ENCODE results near the gene MND1. TPM values are rescaled to one million over a fixed set of nuclear protein-coding genes. Genes with fewer than 3 reads are reported as not detected.

Gene MND1
- total and polyA plus RNA-seq, 2 donors (not counting 3 experiments of a cell fraction or from before 2014, with no cell fraction given): 0.66 to 7.7 TPM

DNA sequence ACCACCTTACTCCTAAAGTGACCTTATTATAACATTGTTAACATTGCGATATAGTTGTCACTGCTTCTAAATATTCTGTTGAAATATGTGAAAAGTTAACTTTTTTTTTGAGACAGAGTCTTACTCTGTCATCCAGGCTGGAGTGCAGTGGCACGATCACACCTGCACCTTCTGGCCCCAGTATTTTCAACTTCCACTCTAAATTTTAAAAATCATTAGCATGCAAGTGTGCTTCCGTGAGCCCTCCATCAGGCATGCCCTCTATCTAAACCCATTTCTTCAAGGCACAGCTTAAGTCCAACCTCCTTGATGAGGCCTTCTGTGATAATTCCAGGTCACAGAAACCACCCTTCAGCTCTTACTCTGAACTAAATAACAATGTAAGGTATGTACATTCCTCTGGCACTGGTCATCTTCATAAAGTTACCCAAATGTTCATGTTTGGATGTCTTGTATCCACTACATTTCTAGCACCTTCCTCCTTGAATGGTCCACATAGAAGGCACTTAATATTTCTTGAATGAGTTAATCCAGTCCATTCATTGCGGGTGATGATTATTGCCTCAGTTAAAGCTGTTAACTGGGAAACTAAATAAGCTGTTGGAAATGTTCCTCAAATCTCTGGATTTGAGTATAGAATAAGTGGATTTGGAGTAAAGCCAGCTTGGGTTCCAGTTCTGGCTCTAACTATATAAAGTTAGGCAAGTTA is 83.0 kb downstream of the MND1 start:
- POLR2A ChIA-PET: no interaction called here
- DNase-seq (ENCODE audit: low read depth, low spot score) (no peak), FAIRE-seq (no peak)
- Histone ChIP-seq H2AFZ (ENCODE audit: low read depth, low read length) (no peak overlapping the region), H3K79me2 (ENCODE audit: control insufficient read depth, insufficient read depth, low read length) (no peaks in the 10 kb centered on the region), H3K9me3 (replicated peaks; ENCODE audit: control insufficient read depth, insufficient read depth, low read length) (no peaks in the 10 kb centered on the region), H3K36me3 (ENCODE audit: control insufficient read depth in 2 of 2, extremely low read depth in 1 of 2, insufficient read depth in 2 of 2, low read length in 2 of 2) (no peaks in the 10 kb centered on the region), H3K4me1 (ENCODE audit: control insufficient read depth, extremely low read depth, insufficient read depth, low read length) (no peaks in the 10 kb centered on the region), H3K27me3 (ENCODE audit: control insufficient read depth in 2 of 2, insufficient read depth in 2 of 2, low read length in 2 of 2) (no peaks in the 10 kb centered on the region), H3K9me1 (replicated peaks; ENCODE audit: control insufficient read depth, extremely low read depth, insufficient read depth, low read length) (no peaks in the 10 kb centered on the region), H3K27ac (ENCODE audit: insufficient read depth, low read depth, low read length) (no peak overlapping the region), H3K4me2 (ENCODE audit: insufficient read depth, low read length) (no peak overlapping the region), H3K9ac (replicated peaks; ENCODE audit: extremely low read depth, insufficient read depth, low read length) (no peak overlapping the region), H4K20me1 (replicated peaks; ENCODE audit: control insufficient read depth, extremely low read depth, insufficient read depth, low read length) (no peaks in the 10 kb centered on the region), H3K4me3 (replicated peaks in 1 of 3; ENCODE audit: insufficient read depth in 1 of 3, low read depth in 1 of 3, low read length in 3 of 3) (no peak overlapping the region)
- TF ChIP-seq POLR2A (IDR thresholded peaks at IDR 0.05; ENCODE audit: low read depth, low read length) (no peak), EZH2 (IDR thresholded peaks at IDR 0.05; ENCODE audit: borderline replicate concordance, low read depth, low read length, severe bottlenecking) (no peak), FOS (IDR thresholded peaks at IDR 0.05; ENCODE audit: borderline replicate concordance, insufficient read depth, low read length) (no peak), POLR2AphosphoS5 (IDR thresholded peaks at IDR 0.05; ENCODE audit: insufficient read depth, low read depth, low read length) (no peak), GATA2 (IDR thresholded peaks at IDR 0.05; ENCODE audit: insufficient read depth, insufficient read length, low read depth, low read length) (no peak), MYC (IDR thresholded peaks at IDR 0.05; ENCODE audit: low read depth, low read length) (no peak)
- TF ChIP-seq, protein P1, sequence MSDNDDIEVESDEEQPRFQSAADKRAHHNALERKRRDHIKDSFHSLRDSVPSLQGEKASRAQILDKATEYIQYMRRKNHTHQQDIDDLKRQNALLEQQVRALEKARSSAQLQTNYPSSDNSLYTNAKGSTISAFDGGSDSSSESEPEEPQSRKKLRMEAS (IDR thresholded peaks at IDR 0.05; ENCODE audit: insufficient read depth, insufficient read length): no peak
- TF ChIP-seq, protein P2, sequence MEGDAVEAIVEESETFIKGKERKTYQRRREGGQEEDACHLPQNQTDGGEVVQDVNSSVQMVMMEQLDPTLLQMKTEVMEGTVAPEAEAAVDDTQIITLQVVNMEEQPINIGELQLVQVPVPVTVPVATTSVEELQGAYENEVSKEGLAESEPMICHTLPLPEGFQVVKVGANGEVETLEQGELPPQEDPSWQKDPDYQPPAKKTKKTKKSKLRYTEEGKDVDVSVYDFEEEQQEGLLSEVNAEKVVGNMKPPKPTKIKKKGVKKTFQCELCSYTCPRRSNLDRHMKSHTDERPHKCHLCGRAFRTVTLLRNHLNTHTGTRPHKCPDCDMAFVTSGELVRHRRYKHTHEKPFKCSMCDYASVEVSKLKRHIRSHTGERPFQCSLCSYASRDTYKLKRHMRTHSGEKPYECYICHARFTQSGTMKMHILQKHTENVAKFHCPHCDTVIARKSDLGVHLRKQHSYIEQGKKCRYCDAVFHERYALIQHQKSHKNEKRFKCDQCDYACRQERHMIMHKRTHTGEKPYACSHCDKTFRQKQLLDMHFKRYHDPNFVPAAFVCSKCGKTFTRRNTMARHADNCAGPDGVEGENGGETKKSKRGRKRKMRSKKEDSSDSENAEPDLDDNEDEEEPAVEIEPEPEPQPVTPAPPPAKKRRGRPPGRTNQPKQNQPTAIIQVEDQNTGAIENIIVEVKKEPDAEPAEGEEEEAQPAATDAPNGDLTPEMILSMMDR (IDR thresholded peaks at IDR 0.05; ENCODE audit: extremely low read depth in 1 of 2, insufficient read depth in 1 of 2, low read depth in 1 of 2, low read length in 2 of 2): no peak
- dilution Hi-C loops (cut with MboI; ENCODE audit: extremely low pct_ligation_motif_present, low sequenced_read_pairs) (no loop called here), intact Hi-C loops (cut with micrococcal nuclease) (no loop called here)
- BruUV-seq (replicated peaks): no TSS peak
- CTCF ChIA-PET: interaction anchor here (0.8 to 3.1 kb wide), 4 partner anchors 11 to 147 kb away, joined by 3 to 14 read pairs (median 3); no protein-coding TSS in a partner anchor

All from endothelial cell of umbilical vein (primary cell).